H1 (cell line): ENCODE data around the gene BLOC1S4. TPM values are rescaled to one million over a fixed set of nuclear protein-coding genes. Genes with fewer than 3 reads are reported as not detected.

Source experiments
- CBX8 ChIP-seq: fragments of 300-800, 300-1000 bp; sonication (generic); IDR thresholded peaks from 2 replicates; pipeline ENCODE4 v1.7.1; 2016; ENCODE audit warnings: low read depth, low read length, borderline replicate concordance
- RFX5 ChIP-seq: IDR thresholded peaks from 2 replicates; pipeline ENCODE4 v1.6.1; 2011; ENCODE audit warnings: low read depth, low read length, improper control_type of control experiment, borderline replicate concordance
- SP2 ChIP-seq: IDR thresholded peaks from 2 replicates; pipeline ENCODE4 v1.6.1; 2012; ENCODE audit warnings: mild to moderate bottlenecking, low read length, inconsistent platforms
- TAF1 ChIP-seq: IDR thresholded peaks from 2 replicates; pipeline ENCODE4 v1.6.1; 2011; ENCODE audit warnings: mild to moderate bottlenecking, low read depth, low read length
- polyA plus RNA-seq, 7 experiments: library from polyadenylated mRNA; depleted of rRNA in 3 of 7; stranded (reverse) in 5 of 7; unstranded in 2 of 7; fragments of >200 nt in 5 of 7; fragments of 200-250 nt in 2 of 7; gene quantifications; 1 replicate in 5 of 7; 2 replicates in 1 of 7; 4 replicates in 1 of 7; pipeline versions ENCODE4 v1.2.1 to v1.2.3, GENCODE V29; 2011 to 2013; ENCODE audit warnings: missing spikeins in 2 of 7, mixed read lengths in 2 of 7
- total RNA-seq: library from RNA; stranded (reverse); fragmentation: NEBNext Ultra II Directional; extraction: Animal tissue kit (Norgen Biotek cat#: 25700); gene quantifications from 2 replicates; pipeline ENCODE4 v1.2.1, GENCODE V29; 2021
- TF ChIP-seq, protein P1 (sequence below): fragments of 300-600 bp; sonication (generic); IDR thresholded peaks from 2 replicates; pipeline ENCODE4 v1.7.1; 2012; ENCODE audit warnings: low read length, moderate library complexity, mild to moderate bottlenecking, inconsistent platforms; ENCODE audit not compliant: insufficient replicate concordance

BLOC1S4 gene
- total and polyA plus RNA-seq, 2 of the 8 experiments (the other 6 are each of a cell fraction or from before 2014, with no cell fraction given) = 19.1 to 27.8 TPM

- TF ChIP-seq, protein P1, sequence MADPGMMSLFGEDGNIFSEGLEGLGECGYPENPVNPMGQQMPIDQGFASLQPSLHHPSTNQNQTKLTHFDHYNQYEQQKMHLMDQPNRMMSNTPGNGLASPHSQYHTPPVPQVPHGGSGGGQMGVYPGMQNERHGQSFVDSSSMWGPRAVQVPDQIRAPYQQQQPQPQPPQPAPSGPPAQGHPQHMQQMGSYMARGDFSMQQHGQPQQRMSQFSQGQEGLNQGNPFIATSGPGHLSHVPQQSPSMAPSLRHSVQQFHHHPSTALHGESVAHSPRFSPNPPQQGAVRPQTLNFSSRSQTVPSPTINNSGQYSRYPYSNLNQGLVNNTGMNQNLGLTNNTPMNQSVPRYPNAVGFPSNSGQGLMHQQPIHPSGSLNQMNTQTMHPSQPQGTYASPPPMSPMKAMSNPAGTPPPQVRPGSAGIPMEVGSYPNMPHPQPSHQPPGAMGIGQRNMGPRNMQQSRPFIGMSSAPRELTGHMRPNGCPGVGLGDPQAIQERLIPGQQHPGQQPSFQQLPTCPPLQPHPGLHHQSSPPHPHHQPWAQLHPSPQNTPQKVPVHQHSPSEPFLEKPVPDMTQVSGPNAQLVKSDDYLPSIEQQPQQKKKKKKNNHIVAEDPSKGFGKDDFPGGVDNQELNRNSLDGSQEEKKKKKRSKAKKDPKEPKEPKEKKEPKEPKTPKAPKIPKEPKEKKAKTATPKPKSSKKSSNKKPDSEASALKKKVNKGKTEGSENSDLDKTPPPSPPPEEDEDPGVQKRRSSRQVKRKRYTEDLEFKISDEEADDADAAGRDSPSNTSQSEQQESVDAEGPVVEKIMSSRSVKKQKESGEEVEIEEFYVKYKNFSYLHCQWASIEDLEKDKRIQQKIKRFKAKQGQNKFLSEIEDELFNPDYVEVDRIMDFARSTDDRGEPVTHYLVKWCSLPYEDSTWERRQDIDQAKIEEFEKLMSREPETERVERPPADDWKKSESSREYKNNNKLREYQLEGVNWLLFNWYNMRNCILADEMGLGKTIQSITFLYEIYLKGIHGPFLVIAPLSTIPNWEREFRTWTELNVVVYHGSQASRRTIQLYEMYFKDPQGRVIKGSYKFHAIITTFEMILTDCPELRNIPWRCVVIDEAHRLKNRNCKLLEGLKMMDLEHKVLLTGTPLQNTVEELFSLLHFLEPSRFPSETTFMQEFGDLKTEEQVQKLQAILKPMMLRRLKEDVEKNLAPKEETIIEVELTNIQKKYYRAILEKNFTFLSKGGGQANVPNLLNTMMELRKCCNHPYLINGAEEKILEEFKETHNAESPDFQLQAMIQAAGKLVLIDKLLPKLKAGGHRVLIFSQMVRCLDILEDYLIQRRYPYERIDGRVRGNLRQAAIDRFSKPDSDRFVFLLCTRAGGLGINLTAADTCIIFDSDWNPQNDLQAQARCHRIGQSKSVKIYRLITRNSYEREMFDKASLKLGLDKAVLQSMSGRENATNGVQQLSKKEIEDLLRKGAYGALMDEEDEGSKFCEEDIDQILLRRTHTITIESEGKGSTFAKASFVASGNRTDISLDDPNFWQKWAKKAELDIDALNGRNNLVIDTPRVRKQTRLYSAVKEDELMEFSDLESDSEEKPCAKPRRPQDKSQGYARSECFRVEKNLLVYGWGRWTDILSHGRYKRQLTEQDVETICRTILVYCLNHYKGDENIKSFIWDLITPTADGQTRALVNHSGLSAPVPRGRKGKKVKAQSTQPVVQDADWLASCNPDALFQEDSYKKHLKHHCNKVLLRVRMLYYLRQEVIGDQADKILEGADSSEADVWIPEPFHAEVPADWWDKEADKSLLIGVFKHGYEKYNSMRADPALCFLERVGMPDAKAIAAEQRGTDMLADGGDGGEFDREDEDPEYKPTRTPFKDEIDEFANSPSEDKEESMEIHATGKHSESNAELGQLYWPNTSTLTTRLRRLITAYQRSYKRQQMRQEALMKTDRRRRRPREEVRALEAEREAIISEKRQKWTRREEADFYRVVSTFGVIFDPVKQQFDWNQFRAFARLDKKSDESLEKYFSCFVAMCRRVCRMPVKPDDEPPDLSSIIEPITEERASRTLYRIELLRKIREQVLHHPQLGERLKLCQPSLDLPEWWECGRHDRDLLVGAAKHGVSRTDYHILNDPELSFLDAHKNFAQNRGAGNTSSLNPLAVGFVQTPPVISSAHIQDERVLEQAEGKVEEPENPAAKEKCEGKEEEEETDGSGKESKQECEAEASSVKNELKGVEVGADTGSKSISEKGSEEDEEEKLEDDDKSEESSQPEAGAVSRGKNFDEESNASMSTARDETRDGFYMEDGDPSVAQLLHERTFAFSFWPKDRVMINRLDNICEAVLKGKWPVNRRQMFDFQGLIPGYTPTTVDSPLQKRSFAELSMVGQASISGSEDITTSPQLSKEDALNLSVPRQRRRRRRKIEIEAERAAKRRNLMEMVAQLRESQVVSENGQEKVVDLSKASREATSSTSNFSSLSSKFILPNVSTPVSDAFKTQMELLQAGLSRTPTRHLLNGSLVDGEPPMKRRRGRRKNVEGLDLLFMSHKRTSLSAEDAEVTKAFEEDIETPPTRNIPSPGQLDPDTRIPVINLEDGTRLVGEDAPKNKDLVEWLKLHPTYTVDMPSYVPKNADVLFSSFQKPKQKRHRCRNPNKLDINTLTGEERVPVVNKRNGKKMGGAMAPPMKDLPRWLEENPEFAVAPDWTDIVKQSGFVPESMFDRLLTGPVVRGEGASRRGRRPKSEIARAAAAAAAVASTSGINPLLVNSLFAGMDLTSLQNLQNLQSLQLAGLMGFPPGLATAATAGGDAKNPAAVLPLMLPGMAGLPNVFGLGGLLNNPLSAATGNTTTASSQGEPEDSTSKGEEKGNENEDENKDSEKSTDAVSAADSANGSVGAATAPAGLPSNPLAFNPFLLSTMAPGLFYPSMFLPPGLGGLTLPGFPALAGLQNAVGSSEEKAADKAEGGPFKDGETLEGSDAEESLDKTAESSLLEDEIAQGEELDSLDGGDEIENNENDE = no peak
- TF ChIP-seq RFX5 = no peak
- no peak for TF ChIP-seq CBX8
- TF ChIP-seq SP2 = no peak
- TF ChIP-seq TAF1 = no peak
Measured at GRCh38 chr4:6724421-6725111, 8.6 kb downstream of the BLOC1S4 start (continued).
